ENCODE measurements around the gene CRY1.

CRY1 gene

DNA sequence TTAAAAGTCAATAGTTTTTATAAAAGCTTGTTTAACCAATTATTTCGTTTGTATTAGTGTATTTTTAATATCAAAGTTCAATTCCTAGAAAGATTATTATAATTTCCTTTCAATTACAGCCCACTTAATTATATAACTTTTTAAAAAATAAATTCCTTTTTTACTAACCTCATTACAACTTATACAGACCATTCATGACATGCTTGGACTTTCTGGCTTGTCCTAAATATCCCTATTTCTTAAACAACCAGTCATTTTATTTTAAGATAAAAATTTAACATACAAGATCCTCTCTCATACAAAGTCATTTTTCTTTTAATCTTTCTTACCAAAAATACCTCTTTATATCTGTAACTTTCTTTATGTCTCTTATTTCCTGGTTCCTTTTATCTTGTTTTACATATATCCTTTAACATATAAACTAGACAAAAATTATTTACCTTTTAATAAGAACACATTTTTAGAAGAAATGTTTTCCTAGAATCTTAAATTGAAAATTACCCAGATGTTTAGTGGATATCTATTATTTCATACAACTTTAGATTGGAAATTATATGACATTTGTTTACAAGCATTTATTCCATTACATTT, 148.0 kb downstream of the CRY1 start:
- H3K36me3 Mint-ChIP-seq (ENCODE audit: low read depth): no peaks in the 10 kb centered on the region
- no peak overlapping the region for H3K27ac Mint-ChIP-seq
- intact Hi-C loops (cut with micrococcal nuclease): no loop called here
- no peaks in the 10 kb centered on the region for H3K4me1 Mint-ChIP-seq (ENCODE audit: low read depth)
- H3K4me3 Mint-ChIP-seq: no peak overlapping the region
- H3K9me3 Mint-ChIP-seq: peaks cover 31% of the 10 kb centered on the region
- H3K27me3 Mint-ChIP-seq: peaks cover 61% of the 10 kb centered on the region

DNA sequence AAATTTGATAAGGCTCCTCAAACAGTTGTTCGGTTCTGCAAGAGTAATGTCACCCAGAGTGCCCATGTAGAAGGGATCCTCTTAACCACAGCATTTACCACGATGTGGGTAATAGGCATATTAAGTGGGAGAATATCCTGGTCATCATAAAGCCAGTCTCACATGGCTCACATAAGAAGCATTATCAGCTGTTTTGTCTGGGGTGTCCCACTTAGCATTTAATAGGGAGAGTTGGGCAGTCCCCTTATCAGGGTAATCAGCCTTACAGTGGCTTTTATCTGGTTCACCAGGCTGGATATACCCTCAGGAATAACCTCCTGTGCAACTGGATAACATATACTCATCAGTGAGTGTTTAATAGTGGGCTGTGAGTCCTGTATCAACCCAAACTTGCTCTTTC, 150.6 kb downstream of the CRY1 start:
- peaks cover 6% of the 10 kb centered on the region for H3K9me3 Mint-ChIP-seq
- H3K4me1 Mint-ChIP-seq (ENCODE audit: low read depth): no peaks in the 10 kb centered on the region
- no peak overlapping the region for H3K4me3 Mint-ChIP-seq
- H3K27me3 Mint-ChIP-seq: peaks cover 62% of the 10 kb centered on the region
- no peak overlapping the region for H3K27ac Mint-ChIP-seq
- H3K36me3 Mint-ChIP-seq (ENCODE audit: low read depth): no peaks in the 10 kb centered on the region
- intact Hi-C loops (cut with micrococcal nuclease): no loop called here

DNA sequence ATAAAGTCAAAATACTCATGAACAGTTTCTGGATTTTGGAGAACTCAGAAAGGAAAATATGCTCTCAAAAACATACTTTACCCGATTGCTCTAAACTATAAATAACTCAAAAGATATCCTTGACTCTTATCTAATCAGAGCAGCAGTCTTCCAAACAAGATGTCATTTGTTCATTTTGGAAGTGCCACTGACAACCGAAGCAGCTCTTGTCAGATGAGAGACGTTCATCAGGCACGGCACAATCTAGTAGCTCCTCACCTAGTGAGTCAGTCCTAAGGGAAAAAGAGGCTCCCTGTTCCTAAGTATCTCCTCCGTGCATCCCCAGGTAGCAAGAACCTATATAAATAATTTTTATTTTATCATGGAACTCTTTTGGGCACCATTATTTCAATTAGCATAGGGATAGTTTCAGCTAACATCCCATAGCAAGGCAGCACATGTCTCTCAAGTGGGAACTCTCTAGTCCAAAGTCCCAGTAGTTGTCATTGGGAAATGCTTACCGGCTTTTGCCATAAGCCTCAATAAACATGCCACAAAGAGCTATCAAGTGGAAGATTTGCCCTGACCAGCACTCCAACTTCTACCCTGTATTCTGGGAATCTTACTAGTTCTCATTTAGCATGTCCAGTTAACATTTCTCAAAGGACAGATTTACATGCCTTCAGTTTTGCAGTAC, 151.7 kb downstream of the CRY1 start:
- Mint-ChIP-seq H3K4me3 (no peak overlapping the region), H3K27me3 (peaks cover 62% of the 10 kb centered on the region), H3K4me1 (ENCODE audit: low read depth) (no peaks in the 10 kb centered on the region), H3K9me3 (no peaks in the 10 kb centered on the region), H3K36me3 (ENCODE audit: low read depth) (no peaks in the 10 kb centered on the region), H3K27ac (no peak overlapping the region)
- intact Hi-C loops (cut with micrococcal nuclease): no loop called here

Measured in dendritic cell treated with granulocyte-macrophage colony-stimulating factor and Interleukin-4, amounts not matched to agents 40 ng/mL and 50 ng/mL, for 4 days (primary cell).